B cell (primary cell): Measurements from ENCODE around the gene SGPL1.

Experiments
- CTCF ChIP-seq: fragments of 200-600 bp; IDR thresholded peaks from one replicate; pipeline ENCODE4 v1.8.0; 2022; ENCODE audit warnings: antibody characterized with exemption, mild to moderate bottlenecking
- EZH2 ChIP-seq: IDR thresholded peaks from 2 replicates; pipeline ENCODE4 v1.6.1; 2012; ENCODE audit warnings: borderline replicate concordance, low read depth, mild to moderate bottlenecking, moderate library complexity, low read length; ENCODE audit not compliant: insufficient read depth, poor library complexity, severe bottlenecking

- TF ChIP-seq CTCF (no peak), EZH2 (no peak)
Observed at GRCh38 chr10:70914316-70914864, 98.6 kb downstream of the SGPL1 start.
